GM19099 (cell line): Measurements from ENCODE around the gene MTA3.

Source experiments
- POLR2A ChIP-seq: IDR thresholded peaks from 3 replicates; pipeline ENCODE4 v1.6.1; 2011; ENCODE audit warnings: low read depth; ENCODE audit not compliant: insufficient read length; ENCODE audit errors: extremely low read depth

MTA3 gene

DNA sequence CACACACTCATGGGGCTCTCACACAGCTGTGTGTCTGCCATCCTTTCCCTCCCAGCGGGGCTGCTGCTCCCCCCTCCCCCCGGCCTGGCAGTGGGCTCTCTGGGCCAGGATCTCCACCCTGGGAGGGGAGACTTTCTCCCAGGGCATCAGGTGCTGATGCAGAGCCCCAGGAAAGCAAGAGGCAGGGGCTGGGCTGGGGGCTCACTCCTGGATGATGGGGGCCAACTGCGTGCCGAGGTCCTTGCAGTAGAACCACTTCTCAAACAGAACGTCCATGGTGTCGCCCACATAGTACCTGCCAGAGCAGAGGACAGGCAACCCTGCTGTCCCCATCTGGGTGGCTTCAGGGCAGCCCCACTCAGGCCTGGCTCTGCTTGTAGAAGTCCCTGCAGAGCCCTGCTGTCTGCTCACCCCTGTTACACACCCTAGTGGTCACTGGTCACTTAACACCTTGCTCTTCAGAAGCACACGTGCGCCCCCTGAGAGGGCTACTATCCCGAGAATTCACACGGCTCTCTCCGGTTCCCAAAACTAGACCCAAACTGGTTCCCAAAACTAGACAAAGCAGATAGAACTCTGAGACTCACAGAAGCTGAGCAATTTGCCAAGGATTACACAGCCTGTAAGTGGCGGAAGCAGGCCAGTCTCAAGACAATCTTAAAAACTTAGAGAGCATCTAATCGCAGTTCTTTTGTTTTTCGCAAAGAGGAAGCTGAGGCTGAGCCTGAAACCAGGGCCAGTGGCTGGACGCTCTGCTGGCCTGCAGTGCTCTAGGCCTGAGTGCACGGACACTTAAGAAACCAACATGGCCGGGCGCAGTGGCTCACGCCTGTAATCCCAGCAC is 202.1 kb downstream of the MTA3 start:
- TF ChIP-seq POLR2A = no peak

DNA sequence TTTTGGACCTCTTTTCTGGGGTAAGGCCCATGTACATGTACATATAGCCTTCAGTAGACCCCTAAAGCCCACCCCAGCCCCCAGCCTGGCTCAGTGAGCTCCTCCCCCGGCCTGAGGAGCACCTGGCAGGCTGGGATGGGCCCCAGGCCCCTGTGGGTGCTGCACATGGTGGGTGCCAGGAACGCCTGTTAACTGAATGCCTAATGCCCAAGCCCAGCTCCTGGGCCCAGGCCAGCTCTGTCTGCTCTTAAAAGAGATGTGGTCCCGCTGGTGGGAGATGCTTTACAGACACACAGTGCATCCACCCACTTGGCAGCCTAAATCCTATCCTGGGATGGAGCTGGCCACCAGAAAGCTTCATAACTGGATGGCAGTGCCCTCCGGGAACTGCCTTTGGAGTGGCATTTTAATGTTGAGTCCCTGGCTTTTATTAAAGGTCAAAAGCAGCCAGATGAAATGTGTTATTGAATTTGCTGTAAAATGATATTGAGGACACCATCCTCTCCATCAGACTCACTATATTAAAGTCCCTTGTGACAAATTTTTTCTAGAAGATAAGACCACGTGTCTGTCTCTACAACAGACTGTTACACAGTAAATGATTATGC is 203.2 kb downstream of the MTA3 start:
- TF ChIP-seq POLR2A = no peak

DNA sequence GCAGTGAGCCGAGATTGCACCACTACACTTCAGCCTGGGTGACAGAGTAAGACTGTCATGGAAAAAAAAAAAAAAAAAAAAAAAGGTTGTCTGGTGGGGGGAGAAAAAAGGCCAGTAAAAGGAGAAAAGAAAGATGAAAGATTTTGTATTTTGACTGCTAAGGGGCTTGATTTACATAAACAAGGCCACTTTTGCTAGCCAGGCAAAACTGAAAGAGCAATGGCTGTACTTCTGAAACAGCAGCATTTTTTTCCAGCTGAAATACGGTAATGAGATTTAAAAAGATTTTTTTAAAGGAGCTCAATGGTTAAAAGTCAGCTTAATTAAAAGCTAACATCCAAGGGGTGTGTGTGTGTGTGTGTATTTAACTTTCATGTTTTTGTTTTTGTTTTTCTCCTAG is 206.8 kb downstream of the MTA3 start:
- TF ChIP-seq POLR2A = no peak

DNA sequence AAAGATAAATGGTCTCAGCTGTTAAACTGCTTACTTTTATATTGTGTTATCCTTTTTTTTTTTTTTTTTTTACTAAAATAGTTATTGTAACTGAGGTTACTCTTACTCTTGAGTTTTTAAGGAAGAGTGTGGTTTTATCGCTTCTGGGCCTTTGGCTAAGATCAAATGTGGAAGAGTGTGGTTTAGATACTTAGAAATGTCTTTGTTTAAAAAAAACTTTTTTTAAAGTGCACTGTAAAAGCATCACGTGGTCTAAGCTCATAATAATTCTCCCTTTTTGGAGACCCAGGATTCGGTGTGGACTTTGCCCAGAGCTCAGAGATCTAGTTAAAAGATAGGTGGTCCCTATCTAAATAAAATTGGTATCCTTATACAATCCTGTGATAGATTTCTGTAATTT is 207.4 kb downstream of the MTA3 start:
- TF ChIP-seq POLR2A = no peak

DNA sequence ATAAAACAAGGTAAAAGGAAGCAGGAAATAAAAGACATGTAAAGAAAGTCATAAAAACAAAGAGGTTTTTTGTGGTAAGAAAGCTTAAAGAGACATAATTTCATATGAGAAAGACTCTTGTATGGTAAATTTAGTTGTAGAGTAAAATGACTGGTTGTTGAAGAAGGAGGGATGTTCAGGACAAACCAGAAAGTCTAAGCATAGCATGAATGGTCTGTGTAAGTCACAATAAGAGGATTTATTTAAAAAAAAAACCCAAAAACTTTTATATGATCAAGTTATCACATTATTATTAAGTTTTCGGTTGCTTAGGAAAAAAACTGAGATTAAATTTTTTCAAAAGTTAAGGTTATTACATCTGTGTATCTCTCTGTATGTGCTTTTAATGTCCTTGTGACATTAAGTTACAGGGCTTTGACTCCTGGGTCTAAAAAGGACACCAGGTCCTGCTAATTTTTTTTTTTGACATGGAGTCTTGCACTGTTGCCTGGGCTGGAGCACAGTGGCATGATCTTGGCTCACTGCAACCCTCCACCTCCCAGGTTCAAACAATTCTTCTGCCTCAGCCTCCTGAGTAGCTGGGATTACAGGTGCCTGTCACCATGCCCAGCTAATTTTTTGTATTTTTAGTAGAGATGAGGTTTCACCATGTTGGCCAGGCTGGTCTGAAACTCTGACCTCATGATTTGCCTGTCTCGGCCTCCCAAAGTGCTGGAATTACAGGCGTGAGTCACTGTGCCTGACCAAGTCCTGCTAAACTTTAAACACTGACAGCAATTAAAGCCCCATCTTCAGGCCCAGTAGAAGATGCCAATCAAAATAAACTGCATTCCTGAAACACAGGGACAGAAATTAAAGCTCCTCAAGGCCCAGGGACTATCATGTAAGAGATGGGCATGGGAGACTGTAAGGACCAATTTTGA is 209.7 kb downstream of the MTA3 start:
- no peak for TF ChIP-seq POLR2A

DNA sequence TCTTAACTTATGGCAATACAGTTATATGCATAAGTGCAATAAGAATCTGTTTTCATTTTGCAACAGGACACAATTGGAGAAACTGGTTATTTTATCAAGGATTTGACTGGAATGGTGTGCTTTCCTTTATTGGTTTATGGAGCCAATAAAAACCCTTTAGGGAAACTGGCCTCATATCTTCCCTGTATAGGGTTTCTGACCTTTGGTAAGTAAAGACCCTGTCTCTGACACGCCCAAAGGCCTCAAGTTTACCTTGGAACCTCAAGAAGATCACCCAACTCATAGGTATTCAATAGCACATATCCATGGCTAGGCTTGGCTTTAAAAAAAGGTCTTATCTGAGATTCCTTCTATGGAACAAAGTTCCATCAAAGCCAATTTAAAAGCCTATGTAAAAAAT is 212.7 kb downstream of the MTA3 start:
- TF ChIP-seq POLR2A = no peak

DNA sequence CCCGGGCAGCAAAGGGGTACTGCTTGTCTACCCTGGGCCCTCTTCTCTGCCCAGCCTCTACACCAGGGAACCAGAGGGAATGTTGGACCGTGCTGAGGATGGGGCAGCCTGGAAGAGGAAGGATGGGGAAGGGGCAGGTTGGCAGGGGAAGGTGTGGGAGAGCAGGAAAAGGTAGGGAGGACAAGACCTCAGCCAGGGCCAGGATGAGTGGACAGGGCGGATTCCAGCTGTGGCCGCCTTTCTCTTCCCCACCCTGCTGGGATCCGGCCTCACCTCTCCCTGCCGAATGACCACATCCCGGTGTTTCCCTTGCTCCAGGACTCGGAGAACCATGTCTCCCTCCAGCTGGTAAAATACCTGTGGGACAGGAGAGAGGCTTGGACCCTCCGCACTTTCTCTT is 215.1 kb downstream of the MTA3 start:
- TF ChIP-seq POLR2A = no peak

DNA sequence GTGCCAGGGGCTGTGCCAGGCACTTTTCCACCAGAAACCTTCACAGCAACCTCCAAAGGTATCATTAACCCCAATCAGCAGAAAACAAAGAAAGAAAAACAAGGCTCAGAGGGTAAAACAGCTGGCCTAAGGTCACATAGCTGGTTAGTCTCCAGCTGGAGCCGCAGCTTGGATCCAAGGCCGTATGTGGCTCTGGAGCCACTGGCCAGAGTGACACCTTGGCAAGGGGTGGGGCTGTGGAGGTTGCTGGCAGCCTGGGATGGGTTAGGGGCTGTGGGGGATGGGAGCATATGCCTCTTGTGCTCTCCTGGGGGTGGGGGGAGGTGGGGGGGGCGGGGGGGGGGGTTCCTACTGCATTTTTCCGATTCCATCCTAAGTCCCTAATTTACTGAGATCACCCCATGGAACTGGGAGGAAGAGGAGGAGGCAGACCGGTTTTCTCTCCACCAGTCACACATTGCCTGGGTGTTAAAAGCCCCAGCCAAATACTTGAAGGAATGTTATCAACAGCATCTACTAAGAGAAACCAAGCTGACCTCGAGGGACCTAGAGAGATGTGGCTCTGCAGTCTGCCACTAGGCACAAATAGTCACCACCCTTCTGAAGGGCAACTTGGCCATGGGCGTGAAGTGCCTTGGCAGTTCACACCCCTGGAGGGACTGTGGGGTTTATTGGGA is 215.9 kb downstream of the MTA3 start:
- no peak for TF ChIP-seq POLR2A

DNA sequence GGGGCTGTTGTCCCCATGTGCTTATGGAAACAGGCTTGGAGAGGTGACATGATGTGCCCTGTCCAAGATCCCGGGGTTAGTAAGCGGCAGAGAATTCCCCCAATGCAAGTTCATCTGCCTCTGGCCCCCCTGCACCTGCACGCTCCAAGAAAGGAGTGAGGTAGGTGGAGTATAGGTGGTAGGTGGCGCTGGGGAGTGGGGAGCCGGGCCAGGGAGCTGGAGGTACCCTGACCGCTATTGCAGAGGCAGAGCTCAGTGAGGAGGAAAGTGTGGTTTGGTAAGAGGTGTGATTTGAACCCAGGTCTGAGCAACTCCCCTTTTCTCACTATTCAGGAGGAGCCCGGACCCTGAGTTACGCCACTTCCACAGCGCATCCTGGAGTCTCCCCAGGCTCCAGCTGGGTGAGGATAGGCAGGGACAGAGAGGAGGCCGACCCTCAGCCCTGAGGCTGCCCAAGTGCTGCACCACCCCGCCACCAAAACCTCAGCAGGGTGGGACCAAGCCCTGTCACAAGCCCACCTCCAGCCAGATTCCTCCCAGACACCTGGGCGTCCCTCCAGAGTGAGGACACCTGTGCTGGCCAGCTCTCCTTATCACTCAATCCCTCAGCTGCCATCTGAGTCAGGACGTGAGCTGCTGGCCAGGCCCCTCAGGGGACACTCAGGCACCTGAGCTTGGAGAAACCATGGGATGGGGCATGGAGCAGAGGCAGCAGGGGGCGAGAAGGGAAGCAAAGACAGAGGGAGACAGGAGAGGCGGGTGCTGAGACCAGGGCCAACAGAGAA is 218.3 kb downstream of the MTA3 start:
- TF ChIP-seq POLR2A = no peak

DNA sequence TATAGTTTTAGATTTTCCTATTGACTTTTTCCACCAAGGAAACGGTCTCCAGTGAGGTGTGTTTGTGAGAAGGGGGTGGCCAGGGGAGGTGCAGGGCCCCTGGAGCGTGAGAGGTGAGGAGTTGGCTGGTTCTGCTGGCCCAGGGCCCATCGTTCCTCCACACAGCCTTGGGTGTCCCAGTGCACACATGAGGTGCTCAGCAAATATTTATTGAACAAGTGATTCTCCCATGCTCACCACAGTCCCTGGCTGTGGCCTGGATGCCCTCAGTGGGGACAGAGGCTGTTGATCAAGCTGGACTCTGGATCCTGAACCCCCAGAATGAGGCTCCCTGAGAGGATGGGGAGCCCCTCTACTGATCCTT is 219.0 kb downstream of the MTA3 start:
- no peak for TF ChIP-seq POLR2A

DNA sequence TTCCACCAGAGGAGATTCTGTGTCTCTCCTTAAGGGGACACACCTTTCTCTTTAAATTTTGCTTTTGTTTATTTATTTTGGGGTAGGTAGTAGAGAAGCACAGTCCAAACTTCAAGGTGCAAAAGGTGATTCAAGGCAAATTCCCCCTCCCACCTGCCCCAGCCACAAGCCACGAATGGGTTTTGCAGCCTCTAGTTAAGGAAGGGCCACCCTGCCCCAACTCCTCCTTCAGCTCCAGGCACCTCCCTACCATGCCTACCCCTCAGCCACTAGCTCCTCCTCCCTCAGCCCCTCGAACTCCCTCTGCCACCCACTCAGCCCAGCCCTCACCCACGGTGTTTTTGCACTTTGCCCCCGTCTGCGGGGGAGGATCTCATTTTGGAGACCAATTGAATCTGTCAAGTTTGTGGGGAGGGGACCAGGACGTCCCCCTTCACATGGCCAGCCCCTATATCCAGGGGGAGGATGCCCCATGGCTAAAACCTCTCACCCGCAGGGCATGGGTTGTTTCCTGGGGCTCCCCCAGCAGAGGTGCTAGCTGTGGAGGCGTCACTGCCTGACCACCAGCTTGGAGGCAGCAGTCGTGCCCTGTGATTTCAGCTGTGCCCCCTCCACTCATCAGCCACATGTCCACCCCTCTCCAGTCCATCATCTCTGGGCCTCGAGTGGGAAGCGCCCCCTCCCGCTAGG is 219.5 kb downstream of the MTA3 start:
- TF ChIP-seq POLR2A = no peak

DNA sequence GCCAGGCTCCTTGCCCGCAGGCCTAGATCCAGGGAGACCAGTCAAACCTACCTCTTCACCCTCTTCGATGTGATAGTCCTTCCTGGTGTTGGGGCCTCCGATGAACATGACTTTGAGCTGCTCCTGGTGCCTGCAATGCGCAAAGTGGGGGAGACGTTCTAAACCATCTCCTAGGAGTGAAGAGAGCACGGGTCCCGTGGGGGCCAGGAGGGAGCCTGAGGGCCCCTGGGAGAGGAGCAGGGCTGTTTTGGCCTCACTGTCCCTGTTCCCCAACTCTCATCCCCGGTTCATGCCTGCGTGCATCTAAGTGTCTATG is 220.0 kb downstream of the MTA3 start:
- no peak for TF ChIP-seq POLR2A

DNA sequence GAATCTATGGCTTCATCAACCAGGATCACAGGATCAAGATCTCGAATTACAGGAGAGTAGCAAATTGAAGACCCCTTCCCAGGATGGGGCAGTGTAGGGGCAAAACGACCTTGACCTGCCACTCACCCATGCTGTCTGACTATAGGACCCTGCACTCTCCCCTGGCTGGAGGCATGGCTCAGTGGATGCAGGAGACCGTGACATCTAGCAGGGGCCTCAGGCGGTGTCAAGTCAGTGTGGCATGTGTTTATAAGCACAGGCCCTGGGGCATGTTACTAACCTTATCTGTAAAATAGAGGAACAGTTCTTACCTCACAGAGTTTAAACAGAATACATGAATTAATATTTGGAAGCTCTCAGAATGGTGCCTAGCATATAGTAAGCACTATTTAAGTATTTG is 220.4 kb downstream of the MTA3 start:
- TF ChIP-seq POLR2A = no peak

DNA sequence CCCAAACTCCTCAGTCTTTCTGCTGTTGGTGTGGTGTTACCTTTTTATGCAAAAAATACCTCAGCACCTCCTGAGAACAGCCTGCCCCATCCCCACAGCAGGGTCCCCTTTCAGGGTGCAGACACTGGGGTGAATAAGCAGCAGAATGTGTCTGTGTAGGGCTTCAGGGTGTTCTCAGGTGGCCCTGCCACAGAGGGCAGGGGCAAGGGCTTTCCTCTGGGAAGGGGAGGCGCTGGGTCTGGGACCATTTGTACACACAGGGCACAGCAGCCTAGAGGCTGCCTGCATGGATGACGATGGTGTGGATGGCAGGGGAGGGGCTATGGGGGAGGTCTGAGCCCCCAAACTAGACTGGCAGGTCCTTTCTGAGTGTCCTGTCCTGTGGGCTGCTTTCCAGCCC is 221.3 kb downstream of the MTA3 start:
- TF ChIP-seq POLR2A = no peak
